NCI-H345 (cell line): ENCODE results near the gene ANKMY1.
A peak's percentile ranks its signal among the peaks of the same experiment; 100 is the strongest.

ENCODE experiments used
- DNase-seq: peaks from one replicate; lab custom pipeline; 2025; lab: John Stamatoyannopoulos, UW

The ANKMY1 gene, protein sequence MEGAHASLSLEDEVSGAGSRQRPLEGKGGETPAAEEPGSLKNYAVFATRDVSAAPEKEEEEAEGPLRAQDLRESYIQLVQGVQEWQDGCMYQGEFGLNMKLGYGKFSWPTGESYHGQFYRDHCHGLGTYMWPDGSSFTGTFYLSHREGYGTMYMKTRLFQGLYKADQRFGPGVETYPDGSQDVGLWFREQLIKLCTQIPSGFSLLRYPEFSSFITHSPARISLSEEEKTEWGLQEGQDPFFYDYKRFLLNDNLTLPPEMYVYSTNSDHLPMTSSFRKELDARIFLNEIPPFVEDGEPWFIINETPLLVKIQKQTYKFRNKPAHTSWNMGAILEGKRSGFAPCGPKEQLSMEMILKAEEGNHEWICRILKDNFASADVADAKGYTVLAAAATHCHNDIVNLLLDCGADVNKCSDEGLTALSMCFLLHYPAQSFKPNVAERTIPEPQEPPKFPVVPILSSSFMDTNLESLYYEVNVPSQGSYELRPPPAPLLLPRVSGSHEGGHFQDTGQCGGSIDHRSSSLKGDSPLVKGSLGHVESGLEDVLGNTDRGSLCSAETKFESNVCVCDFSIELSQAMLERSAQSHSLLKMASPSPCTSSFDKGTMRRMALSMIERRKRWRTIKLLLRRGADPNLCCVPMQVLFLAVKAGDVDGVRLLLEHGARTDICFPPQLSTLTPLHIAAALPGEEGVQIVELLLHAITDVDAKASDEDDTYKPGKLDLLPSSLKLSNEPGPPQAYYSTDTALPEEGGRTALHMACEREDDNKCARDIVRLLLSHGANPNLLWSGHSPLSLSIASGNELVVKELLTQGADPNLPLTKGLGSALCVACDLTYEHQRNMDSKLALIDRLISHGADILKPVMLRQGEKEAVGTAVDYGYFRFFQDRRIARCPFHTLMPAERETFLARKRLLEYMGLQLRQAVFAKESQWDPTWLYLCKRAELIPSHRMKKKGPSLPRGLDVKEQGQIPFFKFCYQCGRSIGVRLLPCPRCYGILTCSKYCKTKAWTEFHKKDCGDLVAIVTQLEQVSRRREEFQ

DNA sequence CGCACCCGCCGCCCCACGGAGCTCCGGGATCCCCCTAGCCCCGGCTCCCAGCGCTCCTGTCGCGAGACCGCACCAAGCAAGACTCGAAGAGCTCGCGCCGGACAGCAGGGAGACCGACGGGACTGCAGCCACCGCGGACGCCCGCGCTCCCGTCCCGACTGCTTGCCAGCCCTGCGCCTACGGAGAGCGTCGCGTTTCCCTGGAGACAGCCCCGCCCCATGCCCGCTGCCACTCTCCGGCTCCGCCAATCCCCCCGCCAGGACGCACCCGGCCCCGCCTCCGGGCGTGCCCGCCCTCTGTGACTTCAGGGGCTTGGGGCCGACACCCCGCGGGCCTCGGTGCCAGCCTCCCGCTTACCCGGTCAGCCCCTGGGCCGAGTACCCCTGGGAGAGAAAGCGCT, at the start of gene ANKMY1:
Gene ANKMY1, minus strand, starts transcription at position 181 of the 400 bp plus-strand sequence. CDS start 653 bp downstream, outside the sequence.
- peak; percentile 83 for DNase-seq

DNA sequence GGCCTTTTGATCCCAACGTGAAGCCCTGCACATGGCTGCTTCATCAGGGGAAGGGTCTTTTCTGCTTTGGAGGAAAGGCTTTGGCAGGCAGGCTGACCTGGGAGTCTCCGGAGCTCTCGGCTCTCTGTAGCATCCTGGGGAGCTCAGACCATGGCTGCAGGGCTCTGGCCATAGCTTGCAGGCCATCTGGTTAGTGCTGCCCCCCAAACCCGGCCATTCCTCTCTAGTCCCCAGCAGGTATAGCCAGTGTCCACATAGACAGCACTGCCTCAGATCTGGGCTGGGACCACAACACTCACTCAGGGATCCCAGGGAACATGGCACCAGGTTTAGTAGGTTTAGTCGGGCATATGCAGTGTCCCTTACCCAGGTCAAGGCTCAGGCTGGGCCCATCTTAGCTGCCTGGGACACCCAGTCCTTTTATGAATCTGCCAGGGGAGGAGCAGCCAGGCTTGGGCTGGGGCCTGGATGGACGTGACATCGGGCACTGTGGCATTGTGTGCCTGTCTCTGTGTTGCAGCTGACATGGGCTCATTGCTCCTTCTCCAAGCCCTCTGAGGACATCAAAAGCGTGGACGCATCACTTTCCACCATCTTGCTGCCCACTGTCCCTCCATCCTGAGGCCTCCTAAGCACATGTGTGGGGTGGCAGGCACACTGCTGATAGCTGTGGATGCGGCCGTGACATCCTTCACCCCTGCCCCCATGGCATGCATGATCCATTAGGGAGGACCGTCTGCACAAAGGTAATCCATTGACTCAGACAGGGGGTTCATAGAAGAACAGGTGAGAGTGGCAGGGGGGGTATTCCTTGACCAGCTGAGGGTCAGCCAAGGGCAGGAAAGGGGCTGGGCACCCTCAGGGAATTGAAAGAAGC, 48.3 kb upstream of the ANKMY1 start:
- no peak for DNase-seq

DNA sequence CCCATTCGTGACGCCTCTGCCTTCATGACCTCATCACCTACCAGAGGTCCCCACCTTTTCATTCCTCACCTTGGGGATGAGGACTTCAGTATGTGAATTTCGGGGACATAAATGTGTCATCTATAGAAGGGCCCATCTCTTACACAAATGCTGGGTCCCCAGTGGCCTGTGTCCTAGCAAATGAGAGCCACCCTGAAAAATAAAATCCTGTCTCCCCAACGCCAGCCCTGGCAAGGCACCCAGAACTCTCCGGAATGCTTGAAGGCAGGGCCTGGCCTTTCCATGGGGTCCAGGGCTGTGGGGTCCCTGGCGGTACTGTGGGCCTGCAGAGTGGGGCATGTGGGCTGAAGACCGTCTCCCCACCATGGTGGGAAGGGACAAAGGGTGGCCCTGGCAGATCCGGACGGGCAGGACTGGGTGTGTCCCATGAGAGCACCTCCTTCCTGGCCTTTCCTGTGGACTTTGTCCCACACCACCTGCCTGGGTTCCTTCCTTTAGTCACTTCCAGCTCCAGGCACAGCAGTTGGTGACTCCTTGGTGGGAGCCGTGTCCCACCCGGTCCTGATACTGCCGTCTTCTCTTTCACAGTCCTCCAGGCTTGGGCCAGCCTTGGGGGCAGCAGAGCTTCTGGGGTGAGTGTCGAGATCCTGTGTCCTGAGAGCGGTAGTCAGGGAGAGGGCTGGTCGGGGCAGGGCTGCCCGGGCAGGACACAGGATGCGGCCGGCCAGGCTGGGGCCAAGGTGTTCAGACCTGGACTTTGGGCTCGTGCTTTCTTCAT, 47.3 kb upstream of the ANKMY1 start:
- no peak for DNase-seq

DNA sequence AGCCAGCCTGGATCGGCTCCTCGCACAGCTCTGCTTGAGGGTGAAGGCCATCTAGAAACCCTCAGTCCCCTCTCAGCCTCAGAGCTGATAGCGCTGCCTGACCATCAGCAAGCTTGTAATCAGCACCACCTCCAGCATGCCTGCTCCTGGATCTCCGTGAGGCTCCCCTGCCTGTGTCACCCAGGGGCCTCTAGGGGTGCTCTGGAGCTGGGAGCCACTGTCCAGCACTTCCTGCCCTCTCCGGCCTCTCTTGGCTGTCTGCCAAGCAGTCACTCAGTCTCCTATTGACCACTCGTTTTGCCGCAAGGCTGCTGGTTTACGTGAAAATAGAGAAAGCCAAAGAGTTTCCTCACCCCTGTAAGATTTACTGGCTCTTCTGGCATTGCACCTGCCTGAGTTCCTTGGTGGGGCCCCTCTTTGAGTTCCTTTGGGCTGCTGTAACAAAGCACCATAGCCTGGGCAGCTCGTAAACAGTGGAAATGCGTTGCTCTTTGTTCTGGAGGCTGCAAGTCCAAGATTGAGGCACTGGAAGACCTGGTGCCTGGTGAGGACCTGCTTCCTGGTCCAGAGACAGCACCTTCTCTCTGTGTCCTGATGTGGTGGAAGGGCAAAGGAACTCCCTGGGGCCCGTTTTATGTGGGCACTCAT, 46.6 kb upstream of the ANKMY1 start:
- no peak for DNase-seq

DNA sequence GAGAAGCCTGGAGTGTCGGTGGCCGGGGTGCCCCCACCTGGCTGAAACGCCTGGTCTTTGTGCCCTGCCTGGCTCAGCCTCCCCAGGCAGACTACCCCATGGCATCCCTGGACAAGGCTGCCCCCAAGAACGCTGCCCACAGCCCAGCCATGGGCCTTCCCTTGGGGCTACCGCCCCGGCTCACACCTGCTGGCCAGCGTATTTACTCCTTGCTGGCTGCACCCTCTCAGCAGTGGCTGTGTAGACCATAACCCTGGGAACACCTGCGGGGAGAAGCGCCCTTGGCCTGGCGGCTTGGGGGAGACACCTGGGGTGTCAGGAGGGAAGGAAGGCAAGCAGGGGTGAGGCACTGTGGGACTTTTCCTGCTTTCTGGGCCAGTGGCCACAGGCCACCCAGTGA, 46.1 kb upstream of the ANKMY1 start:
- DNase-seq = no peak

DNA sequence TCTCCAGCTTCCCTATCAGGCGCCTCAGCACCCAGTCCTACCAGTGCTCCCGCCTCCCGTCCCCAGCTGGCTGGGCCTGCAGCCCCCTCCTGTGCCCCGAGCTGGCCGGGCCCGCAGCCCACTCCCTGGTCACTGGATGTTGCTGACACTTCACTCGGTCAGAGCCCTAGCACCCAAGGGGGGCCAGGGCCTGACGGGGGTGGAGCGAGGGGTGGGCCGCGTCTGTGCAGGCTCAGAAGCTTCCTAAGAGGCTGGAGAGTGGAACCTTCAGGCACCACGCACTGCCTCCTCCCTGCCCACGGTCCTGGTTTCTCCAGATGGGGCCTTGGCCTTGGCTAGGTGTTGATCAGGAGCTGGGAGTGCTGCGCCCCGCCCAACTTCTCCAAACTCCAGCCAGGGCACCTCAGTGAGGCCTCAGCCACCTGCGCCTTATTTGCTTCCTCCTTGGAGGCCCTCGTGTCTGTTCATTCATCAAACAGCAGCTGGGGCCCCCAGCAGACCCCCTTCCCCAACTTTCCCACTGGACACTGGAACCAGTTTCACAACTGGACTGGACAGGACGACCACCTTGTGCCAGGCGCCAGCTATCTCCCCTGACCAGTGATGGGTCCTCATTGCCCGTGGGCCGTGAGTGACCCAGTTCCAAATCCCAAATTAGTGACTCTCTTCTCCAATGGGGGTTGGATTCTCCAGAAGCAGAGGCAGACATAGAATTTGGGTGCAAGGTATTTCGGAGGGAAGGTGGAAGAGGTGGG, 45.5 kb upstream of the ANKMY1 start:
- DNase-seq = no peak

DNA sequence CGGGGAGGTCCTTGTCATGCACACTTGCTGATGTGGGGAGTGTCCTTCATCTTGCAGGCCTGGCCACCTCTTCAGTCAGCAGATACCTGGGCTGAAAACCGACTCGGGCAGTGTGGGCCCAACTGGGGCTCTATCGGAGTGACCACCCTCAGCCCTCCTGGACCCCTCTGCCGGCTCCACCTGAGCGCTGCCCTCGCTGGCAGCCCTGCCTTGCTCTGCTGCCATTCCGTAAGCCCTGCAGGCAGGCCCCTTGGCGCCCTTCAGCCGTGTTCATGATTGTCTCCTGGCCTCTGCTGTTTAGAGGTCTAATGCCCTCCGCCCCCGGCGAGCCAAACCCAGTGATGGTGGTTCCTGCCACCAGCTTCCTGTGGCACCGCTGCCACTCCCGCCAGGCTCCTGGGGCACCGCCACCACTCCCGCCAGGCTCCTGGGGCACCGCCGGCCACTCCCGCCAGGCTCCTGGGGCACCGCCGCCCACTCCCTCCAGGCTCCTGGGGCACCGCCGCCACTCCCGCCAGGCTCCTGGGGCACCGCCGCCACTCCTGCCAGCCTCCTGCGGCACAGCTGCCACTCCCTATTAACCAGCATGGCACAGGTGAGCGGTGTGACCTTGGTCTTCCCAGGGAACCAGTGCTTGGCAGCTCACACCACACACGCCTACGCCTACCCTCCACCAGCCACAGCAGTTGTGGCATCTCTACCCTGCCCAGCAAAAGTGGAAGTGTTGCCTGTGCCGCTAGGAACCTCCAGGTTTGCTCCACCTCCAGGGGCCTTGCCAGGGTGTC, 44.7 kb upstream of the ANKMY1 start:
- DNase-seq = no peak

DNA sequence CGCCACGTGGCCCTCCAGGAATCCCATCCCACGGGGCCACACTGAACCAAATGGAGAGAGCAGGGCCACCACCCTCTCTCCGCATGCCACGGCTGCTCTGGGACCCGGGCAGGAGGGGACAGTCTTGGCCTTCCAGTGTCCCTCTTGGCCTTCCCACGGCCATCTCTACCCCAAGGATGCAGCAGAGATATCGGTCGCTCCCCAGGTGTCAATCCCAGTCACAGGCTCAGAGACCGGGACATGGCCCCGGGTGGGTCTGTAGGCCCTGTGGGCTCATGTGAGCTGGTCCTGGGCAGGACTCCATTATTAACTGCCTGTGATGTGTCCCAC, 44.0 kb upstream of the ANKMY1 start:
- no peak for DNase-seq

DNA sequence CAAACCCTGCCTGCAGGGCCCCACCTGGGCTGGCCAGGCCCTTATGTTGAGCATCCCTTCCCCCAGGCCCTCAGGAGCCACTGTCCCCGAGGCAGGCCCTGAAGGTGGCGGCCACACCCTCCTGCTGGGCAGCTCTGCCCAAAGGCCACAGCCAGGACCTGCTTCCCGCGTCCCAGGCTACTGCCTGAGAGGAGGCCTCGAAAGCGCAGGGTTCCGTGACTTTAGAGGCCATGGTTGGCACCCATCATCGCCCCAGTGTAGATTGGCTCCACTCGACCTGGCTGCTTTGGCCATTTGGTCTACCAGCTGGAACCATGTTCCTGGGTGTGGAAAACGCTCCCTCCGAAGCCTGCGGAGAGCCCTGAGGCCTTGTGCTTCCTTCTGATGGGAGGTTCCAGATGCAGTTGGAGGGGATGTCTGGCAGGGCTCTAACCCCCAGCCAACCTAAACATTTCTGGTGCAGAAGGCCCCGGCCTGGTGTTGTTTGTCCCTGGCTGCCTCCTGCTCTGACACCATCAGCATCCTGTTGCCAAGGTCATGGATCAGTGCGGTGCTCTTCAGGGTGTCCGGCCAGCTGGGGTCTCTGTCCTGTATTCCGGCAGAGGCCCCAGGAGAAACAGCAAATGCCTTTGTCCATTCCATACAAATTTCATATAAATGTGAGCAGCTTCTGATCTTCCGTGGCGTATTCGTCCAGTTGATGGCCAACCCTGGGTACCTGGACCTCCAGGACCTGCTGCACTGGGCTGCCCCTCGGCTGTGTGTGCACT, 43.5 kb upstream of the ANKMY1 start:
- DNase-seq = no peak

DNA sequence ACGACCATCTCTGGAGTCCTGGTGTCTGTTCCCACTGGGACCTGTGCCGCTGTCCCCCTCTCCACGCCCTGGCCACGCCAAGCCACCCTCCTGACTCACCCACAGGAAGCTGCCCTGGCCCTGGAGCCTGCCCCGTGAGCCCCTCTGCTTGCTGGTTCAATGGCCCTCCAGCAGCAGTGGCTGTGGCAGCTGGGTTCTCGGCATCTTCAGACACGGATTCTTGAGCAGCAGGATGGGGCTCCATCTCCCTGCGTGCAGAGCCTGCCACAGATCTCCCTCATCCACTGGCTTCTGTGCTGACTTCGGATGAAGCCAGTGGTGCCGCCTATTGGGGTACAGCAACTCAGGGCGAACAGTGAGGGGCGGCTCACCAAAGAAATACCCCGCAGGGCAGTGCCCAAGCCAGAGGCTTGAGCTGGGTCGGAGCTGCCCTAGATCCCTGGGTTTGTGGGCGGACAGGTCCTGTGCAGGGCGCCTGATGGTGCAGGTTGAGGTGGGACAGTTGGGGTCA, 42.7 kb upstream of the ANKMY1 start:
- DNase-seq = no peak

DNA sequence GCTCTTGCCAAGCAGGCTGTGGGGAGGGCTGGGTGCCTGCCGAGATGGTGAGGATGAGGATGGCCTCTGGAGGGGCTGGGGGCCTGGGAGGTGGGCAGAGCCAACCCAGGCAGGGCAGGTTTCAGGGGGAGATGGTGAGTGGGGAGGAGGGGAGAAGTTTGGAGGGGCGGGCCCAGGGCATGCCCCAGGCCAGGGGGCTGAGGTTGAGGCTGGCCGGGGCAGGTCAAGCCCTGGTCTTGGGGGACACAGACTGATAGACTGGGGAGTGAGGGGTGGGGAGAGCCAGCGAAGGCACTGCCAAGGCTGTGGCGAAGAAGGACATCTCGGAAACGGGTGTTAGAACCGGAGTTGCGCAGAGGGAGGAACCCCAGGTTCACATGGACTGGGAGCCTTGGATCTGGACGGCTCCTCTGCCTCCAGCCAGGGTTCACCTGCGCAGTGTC, 41.4 kb upstream of the ANKMY1 start:
- no peak for DNase-seq

DNA sequence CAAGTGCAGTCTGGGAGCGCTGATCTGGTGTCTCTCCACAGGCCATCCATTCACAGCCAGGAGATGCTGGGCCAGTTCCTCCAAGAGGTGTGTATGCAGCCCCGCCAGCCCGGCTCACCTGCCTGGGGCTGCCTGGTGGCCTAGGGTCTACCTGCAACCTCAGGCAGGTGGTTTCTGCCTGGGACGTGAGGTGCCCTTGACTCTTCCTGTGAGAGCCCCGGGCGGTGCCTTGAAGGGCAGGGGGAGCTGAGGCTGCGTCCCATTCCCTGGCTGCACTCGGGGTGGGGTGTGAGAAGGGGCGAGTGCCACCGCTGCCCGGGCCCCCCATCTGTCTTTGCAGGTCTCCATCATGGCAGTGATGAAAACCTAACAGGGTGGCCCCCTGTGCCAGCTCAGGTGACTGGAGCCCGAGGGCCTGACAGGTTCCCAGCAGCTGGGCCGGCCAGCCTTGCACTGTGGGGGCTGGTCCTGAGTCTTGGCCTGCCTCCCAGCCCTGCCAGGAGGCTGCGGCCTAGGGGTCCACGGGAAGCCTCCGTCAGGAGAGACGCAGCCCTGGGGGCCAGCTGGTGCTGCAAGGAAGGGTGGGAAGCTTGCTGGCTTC, 40.6 kb upstream of the ANKMY1 start:
- DNase-seq = no peak

DNA sequence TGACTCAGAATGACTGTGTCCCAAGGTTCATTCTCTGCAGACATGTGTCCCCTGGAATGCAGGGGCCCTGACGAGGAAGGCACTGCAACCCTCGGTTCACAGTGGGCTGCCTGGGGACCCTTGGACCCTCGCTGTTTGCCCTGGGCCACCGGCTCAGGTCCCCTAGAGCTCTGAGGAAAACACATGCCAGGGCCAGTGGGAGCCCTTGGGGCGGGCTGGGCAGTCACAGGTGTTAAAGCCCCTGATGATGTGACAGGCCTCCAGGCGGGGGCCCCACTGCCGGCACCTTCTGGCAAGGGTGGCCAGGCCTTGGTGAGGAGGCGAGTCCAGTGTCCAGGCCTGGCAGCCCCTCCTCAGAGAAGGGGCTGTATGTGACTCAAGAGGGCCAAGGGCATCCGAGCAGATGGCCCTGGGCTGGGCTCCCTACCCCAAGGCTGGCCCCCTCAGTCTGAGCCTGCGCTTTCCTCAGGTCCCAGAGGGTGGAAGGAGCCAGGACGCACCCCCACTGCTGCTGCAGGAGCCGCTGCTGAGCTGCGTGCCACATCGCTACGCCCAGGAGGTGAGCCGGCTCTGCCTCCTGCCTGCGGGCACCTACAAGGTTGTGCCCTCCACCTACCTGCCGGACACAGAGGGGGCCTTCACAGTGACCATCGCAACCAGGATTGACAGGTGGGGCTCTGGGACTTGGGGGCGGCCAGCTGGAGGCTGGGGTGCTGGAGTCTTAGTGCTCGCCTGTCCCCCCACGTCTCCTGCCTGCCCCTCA, 39.8 kb upstream of the ANKMY1 start:
- no peak for DNase-seq

DNA sequence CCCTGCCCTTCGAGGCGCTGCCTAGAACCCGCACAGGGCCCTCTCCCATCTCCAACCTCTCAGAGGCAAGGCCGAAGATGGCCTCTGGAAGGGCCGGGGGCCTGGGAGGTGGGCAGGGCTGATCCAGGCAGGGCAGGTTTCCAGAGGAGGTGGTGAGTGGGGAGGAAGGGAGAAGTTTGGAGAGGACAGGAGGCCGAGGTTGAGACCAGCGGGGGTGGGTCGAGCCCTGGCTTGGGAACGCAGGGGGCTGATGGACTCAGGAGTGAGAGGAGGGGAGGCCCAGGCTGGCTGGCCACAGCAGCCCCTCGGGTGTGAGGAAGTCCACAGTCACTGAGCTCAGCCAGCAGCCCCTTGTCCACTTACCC, 39.2 kb upstream of the ANKMY1 start:
- DNase-seq = no peak

DNA sequence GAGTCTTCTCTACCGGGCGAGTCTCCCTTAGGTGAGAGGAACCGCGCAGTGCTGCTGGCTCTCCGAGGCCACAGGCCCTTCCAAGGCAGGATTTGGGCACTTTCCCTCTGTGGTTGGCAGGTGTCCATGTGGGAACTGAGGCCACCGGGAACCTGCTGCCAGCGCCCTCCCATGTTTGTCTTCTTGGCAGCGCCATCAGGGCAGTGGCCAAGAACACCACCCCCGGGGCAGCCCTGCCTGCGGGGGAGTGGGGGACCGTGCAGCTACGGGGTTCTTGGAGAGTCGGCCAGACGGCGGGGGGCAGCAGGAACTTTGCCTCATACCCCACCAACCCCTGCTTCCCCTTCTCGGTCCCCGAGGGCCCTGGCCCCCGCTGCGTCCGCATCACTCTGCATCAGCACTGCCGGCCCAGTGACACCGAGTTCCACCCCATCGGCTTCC, 38.7 kb upstream of the ANKMY1 start:
- no peak for DNase-seq

DNA sequence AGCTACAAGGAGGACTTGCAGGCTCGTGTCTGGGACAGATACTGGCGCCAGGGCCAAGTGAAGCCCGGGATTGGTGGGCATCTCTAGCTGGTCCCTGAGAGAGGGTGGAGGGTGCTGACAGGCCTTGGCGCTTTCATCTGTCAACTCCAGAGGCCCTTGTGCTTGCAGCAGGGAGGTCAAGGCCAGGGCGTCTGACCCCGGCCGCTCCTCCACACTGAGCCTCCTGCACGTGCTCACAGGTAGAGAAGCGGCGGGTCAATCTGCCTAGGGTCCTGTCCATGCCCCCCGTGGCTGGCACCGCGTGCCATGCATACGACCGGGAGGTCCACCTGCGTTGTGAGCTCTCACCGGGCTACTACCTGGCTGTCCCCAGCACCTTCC, 38.3 kb upstream of the ANKMY1 start:
- no peak for DNase-seq
